Stimulated activated CD8-positive, alpha-beta memory T cell treated with anti-CD3 and anti-CD28 coated beads, Interleukin-2, amount 100 ng/mL, for 1 hour (primary cell): Measurements from ENCODE around the gene CRABP2.

Source experiments
- DNase-seq, 2 donors: peaks; one replicate each; pipeline ENCODE4 v3.0.0-alpha.2; 2020; ENCODE audit warnings: low read depth in 2 of 2

The CRABP2 gene

DNA sequence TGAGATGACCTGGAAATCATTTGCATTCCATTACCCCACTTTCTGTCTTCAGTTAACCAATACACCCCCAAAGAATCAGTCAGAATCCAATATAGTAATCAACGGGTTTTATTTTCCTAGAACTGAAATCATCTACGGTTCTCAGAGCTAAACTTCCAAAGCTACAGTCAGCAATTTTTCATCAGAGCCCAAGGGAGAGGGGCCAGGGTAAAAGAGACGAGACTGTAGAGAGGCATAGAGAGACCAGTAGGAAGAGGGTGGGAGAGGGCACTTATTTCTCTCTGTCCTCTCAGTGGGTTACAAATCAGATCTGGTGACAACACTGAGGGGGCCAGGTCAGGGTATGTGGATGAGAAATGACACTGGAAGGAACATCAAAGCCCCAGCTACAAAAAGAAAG is 36.6 kb upstream of the CRABP2 start:
- DNase-seq: no peak

DNA sequence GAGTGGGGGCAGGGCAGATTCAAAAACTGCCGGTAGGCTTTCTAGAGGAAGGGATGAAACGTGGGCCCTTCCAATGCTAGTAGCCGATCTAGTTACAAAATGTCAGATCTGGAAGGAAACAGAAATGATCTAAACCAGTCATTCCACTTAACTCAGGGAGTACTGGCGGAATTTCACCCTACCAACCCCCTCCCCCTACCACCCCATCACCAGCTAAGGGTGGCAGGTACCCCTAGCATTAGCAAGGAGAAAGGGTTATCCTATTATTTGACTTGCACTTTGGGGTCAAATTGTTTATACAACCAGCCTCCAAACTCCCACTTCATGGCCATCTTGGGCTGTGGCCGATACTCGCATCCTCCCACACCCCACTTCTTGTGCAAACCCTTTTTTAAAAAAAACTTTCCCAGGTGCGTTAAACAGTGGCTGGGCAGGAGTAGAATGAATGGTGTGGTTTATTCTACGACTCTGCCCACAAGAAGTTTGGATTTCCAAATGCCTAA is 36.1 kb upstream of the CRABP2 start:
- DNase-seq: no peak

DNA sequence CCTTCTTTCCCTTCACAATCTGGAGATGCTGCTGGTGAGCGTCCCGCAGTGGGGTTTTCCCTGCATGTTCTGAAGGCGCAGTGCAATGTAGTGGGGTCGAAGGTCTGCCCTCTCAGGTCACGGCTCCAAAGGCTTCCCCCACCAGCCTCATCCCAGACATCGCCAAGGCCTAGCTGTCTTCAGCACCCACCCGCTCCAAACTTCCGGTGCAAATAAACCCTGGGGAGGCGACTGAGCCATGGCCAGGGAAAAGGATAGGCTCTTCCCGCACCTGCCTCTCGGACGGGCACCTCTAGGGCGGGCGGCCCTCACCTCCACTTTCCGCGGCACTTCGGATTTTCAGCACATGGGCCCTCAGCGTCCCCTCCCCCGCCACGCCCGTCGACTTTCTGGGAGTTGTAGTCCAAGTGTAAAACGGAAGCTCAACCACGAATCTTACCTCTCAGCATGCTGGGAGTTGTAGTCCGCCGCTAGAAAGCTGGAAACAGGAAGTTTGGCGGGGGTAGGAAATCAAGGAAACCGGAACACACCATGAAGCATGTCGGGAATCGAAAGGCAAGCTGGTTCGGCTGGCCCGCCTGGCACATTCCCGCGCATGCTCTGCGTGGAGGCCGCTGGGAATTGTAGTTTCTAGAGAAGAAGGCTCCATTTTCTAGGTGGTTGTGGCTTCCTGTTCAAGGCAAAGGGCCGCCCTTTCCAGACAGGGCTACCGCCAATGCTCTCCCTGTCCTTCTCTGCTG is 35.5 kb upstream of the CRABP2 start, which contains the start of gene MRPL24:
Gene MRPL24, minus strand, starts transcription at position 348 of the 740 bp plus-strand sequence. CDS start 2,384 bp downstream, outside the sequence.
- peak; percentile 90 for DNase-seq

DNA sequence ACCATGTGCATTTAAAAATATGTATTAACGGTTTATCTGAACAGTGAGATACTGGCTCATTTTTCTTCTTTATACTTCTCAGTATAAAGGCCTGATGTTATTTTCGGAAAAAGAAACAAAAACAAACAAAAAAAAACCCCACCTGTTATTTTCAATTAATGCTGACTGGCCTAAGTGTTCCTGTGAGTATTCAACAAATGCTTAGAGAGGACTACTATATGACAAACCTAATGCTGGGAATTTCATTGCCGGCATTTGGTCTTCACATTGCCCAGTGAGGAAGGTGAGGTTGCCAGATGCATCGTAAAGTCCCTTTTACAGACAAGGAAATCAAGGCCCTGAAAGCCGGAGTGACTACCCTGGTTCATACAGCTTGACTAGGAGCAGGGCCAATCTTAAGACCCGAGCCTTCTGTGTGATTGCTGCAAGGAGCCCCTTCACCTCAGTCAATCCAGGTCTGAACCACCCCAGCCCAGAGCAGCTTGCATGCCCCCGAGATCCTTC is 34.9 kb upstream of the CRABP2 start:
- DNase-seq: no peak

DNA sequence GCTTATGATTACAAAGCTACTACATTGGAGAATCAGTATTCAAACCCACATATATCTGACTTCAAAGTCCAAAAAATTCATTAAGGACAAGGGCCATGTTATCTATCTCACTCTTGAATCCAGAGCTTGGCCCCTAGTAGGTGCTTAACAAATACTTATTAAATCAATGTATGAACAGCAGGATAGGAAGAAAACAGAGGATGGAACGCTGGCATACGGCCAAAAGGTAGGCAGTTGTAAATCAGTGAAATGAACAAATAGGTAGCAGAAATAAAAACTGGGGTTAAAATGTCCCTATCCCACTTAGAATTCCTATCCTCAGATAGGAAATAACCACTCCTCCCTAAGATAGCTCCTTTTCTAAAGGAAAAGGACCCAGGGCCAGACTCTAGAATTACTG is 33.5 kb upstream of the CRABP2 start:
- DNase-seq: no peak

DNA sequence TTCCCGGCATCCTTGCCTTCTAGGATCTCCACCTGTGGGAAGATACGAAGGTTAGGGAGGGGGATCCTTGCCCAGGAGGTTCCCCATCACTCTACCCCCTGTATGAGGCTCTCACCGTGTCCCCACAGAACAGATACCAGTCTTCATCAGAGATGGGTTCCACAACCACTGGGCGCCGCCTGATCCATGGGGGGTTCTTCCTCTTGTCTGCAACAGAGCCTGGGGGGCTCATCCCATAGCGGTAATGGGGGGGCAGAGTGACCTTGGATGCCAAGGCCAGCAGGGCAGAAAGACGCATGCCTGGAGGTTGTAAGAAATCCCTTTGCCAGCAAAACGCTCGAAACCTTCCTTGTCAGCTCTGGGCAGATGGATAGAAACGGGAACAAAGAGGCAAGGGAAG is 33.0 kb upstream of the CRABP2 start:
- DNase-seq: no peak

DNA sequence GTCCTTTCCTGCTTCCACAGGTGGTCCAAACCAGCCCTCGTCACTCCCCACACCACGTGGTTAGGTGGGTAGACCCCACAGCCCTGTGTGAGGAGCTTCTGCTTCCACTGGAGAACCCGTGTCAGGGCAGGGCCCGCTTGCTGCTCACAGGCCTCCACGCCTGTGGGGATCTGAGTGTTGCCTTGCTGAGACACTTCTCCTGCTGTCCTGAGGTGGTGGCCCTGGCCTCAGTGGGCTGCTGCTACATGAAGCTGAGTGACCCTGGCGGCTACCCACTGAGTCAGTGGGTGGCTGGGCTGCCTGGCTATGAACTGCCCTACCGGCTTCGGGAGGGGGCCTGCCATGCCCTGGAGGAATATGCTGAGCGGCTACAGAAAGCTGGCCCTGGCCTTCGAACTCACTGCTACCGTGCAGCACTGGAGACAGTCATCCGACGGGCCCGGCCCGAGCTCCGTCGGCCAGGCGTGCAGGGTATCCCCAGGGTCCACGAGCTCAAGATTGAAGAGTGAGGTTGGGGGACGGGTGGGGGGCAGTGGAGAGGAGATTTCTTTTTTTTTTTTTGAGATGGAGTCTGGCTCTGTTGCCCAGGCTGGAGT is 28.7 kb upstream of the CRABP2 start:
- DNase-seq: no peak

DNA sequence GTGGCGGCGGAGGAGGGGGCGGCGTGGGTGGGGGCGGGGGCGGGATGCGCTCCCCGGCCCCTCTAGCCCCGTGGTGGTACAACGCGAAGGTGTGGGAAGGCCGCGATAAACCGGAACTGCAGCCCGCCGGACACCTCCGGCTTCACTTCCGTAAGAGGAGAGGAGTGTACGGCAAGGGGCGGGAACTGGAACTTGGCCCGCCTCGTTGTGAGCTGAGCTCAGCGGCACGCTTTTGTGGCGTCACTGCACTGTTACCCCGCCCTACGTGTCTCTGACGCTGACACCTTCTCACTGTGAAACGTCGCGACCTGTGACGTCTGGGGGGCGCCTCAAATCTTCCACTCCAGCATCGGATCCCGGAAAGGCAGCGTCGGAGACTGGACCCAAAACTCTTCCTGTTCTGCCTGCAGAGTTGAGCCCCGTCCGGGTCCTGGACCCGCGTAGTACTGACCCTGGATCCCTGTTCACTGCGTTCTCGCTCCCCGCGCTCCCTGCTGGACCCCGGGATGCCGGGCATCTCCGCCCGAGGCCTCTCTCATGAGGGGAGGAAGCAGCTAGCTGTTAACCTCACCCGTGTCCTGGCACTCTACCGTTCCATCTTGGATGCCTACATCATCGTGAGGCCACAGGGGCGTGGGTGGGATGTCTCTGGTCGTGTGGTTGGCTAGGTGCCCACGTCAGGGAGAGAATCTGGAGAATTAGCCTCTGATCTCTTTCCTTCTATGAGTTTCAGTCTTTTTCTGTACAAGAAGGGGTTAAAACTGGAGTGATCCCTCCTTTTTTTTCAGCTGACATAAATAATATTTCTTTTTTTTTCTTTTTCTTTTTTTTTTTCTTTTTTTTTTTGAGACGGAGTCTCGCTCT is 23.4 kb upstream of the CRABP2 start, which contains the start of gene ISG20L2:
Gene ISG20L2, minus strand, starts transcription at position 168 of the 864 bp plus-strand sequence. CDS start 1,114 bp downstream, outside the sequence.
- DNase-seq: peak; percentile 82 to 89

DNA sequence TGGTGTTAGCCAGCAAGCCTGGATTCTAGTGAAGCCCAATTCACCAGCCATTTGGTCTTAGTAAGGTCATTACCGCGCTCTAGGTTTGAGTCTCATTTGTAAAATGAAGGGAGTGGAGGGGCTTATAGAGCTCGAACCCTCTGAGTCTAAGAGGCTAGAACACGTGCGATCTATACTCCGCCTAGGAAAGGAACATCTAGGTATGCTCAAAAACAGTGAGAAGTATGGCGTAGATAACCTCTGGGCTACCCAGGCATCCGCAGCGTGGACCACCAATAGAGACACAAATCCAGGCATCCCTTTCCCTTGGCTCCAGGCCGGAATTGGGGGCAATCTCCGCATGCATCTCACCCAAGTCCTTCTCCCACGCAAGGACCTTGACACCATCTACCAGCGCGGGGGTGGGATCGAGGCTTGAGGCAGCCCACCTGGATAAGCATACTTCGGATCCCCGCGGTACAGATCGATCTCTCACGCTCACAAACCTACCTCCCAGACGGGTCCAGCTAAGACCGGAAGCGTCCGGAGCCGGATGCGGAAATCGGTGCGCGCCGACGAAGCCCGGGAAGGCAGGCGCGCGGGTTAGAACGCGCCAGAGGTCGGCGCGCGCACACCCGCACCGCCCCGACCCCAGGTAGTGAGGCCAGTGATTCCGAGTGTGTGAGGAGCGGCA is 22.7 kb upstream of the CRABP2 start, which contains the start of gene METTL25B:
Gene METTL25B, plus strand, starts transcription at position 544 of the 673 bp plus-strand sequence. CDS start 636 bp downstream, outside the sequence.
- peak; percentile 42 to 49 for DNase-seq

DNA sequence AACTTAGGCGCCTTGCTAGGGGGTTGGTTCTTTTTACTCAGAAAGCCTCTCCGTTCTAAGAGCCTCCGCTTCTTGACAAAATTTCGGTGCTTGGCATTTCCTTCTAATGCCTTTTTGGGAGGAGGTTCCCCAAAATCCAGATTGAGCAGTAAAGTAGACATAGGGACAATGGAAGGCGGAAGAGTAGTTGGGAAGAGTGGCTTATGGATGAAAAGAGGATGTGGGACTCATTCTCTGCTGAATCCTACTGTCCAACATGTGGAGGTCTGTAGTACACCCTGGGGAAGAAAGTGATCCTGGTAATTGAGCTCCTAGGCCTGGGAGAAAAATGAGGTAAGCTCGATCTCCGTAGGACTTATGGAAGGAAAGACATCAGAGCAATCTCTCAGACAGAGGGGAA is 22.1 kb upstream of the CRABP2 start:
- DNase-seq: no peak

DNA sequence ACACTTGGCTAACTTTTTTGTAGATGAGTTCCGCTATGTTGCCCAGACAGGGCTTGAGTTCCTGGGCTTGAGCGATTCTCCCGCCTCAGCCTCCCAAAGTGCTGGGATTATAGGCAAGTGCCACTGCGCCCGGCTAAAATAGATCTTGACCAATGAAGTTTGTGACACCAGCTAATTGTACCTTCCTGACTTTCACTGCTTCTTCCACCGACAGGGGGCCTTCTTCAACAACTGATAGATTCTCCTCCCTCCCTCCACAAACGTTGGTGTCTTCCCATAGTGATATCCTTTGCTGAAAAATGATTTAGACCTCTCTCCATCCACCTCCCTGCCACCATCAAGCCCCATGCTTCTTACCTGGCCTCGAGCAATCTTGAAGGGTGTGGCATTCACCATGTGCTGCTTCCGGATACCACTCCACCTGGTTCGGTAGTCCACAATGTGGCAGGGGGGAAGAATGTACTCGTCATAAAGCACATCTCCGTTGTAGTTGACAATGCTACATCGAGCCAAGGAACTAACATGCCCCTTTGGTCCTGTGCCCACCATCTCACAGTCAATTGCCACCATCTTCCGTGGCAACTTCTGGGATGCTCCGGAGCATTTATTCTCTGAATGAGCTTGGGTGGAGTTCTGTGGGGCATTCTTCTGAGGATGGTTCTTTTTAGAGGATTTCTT is 21.3 kb upstream of the CRABP2 start:
- DNase-seq: peak in 1 of 2 donors; percentile 30

DNA sequence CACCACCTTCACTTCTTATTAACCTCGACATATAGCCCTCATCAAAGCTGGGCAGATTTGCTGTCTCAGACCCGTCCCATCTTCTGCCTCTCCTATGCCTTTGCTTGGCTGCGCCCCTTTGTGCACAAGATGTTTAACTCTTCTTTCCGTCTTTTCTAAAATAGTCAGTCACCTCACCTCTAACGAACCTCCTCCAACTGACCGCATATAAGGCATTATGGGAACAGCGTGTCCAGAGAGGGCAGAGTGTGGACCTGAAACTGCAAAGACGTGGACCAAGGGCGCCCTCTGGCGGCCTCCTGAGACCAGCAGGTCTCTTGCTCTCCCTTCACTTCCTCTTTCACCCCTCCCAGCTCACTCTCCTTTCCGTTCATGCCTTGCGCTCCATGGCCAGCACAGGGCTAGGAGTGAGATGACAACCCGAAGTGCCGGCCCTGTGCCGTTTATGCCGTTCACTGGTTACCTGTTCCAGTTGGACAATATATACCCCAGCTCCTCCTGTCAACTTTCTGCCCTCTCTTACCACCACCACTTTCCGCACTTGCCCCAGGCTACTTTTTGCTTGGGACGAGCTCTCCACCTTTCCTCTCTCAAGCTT is 20.4 kb upstream of the CRABP2 start:
- peak; percentile 57 to 59 for DNase-seq

DNA sequence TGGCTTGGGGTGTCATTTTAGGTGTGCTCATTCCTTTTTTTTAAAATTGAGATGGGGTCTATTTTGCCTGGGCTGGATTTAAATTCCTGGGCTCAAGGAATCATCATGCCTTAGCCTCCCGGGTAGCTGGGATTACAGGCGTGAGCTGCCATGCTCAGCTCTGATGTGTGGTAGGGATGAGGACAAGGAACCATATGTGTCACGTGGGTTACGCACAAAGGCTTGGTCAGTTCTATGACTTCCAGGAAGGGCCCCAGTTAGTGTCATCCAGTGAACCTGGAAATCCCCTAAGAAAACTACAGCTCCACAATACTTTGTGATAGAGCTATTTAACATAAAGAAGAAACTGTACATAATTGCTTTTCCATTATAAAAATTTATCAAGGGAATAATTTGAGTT is 16.2 kb upstream of the CRABP2 start:
- no peak for DNase-seq

DNA sequence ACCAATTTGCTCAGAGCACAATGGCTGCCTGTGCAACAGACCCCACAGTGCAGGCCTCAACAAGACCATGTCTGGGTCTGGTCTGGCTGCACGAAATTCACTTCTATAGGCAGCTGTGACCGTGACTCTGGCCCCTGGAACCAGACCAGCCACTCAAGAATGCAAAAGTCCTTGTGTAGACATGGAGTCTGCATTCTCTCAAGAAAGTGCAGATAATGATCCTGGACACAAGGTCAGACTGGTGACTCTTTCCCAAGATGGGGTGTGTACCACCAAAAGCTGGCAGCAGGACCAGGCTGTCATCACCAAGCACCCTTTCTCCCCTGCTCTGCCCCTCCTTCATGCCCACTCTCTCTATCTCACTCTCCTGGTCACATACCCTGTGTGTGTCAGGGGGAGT is 15.7 kb upstream of the CRABP2 start:
- DNase-seq: no peak

DNA sequence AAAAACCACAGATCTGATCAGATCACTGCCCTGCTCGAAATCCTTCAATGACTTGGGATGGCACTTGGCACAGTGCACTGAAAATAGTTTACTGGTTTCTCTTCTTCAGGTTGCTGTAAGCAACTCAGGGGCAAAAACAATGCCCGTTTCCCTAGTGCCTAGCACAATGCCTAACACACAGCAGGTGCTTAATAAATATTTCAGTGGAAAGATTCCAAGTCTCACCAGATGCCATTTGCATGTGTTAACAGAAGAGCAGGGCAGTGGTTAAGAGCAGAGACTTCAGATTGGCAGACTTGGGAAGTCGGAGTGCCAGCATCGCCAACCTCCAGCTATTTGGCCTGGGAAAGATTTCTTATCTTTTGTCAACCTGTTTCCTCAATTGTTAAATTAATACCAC is 12.0 kb upstream of the CRABP2 start:
- no peak for DNase-seq

DNA sequence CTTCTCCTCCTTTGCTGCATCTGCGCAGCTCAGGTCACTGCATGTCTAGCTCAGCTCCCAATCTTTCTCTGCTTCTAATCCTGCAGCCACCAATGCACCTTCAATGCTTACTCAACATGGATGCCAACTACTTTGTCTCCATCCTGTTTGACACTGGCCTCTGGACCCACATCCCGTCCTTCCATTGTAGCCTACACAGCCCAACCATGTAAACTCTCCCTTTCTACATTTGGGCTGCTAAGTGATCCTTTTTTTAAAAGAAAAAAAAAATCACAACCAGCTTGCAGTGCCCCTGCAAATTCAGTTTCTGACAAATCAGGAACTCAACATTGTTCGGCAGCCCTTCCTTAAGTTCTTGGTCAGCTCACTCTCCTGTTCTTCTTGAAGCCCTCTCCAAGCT is 9.4 kb upstream of the CRABP2 start:
- no peak for DNase-seq

DNA sequence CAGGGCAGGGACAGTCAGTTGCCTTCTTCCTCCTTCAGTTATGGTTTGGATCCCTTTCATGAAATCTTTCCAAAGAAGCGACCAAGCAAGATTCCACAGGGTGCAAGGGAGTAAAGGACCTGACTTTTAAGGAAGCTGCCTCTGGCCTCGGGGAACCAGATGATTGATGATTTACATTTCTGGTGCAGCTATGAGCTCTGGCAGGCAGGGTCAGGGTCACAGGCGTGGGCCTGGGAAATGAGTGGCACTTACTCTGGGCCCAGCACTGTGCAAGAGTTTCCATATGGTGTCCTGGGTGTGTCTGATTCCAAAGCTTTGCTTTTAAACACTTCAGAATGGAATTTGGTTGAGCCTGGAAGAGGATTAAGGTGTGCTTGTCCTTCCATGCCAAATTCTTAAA is 7.2 kb upstream of the CRABP2 start:
- no peak for DNase-seq

DNA sequence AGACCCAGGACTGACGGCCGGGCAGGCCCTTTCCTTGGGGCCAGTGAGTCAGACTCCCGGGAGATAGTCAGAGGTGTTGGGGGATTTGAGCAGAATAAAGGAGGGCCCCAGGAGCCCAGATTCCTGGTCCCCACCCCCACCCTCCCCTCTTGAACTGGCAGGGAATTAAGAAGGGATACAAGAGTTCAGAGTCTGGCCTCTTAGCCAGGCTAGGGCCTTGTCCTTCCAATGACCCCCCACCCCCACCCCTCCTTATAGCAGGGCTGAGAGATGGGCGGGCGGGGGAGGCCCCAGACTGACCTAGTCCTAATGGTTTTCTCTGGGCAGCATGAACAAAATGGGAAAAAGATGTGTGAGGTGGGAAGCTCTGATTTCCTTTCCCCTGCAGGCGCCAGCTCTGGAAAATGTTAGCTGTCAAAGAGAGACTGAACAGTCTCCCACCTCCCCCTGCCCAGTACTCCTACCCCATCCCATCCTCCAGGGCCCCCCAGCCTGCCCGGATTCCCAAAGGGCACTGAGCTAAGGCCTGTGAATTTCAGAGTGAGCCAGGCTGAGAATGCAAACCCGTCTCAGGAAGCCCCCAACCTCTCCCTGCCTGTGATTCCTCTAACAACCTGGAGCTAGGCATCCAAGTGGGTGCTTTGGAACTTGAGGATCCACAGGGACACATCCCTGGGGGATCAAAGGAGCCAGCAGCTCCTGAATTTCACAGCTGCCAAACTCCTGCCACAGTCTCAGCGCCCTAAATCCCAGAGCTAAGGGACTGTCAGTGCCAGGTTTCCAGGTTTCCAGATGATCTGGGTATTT is 5.8 kb upstream of the CRABP2 start:
- DNase-seq: no peak

DNA sequence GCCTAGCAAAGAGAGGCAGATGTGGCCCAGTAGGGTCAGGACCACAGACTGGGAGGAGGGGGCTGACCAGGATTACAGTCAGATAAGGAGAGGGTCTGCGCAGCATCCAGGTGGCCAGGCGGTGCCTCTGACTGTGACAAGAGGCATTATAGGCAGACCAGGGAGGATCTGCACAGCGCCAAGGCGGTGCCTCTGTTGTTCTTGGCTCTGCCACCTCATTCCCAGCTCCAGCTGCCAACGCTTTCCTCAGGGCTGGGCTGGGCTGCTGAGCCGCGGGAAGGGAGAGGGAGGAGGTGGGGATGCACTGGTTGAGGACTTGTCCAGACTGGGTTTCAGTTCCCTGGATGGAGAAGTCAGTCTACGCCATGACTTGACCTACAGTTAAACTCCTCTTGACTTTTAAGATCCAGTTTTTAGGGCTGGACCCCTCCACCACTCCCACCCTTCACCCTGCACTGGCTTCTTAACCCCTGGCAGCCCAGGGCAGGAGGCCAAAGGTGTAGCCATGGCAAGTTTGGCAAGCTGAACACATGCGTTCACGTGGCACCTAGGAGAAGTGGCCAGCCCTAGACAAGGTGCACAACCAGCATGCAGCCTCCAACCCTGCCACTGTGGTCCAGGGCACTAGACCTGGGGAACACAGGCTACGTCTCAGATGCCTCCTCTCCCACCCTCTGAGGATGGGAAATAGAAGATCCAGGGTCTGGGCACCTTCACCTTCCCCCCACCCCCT is 4.5 kb upstream of the CRABP2 start:
- no peak for DNase-seq
